ENCODE results near the gene KRTAP10-6.
"Not testable (repeated sequence)": the region's sequence is repeated elsewhere in the genome, so short reads cannot be mapped to it uniquely, and the experiment has no call there.

The KRTAP10-6 gene

GRCh38 chr21:44564099-44564498 is 28.2 kb downstream of the KRTAP10-6 start:
- no peak overlapping the region for H3K4me2 ChIP-seq (ENCODE audit: low read depth, low read length, poor library complexity, severe bottlenecking)
- no peak overlapping the region for H3K4me3 ChIP-seq (ENCODE audit: low read length, poor library complexity, severe bottlenecking)
- H2AFZ ChIP-seq (ENCODE audit: low read length) = no peak overlapping the region
- H3K79me2 ChIP-seq (ENCODE audit: insufficient read depth, low read length) = no peaks in the 10 kb centered on the region
- peaks cover 3% of the 10 kb centered on the region; the same call in 1 of the 2 replicates for H3K9me3 ChIP-seq (ENCODE audit: insufficient read depth, low read depth, low read length)
- no peaks in the 10 kb centered on the region for H3F3A ChIP-seq (ENCODE audit: low read depth)
- H3K4me1 ChIP-seq (ENCODE audit: insufficient read depth, low read length, poor library complexity, severe bottlenecking) = no peaks in the 10 kb centered on the region
- no peak for TF ChIP-seq EZH2phosphoT487 (IDR thresholded peaks at IDR 0.05; ENCODE audit: borderline replicate concordance)
- TF ChIP-seq CTCF (conservative IDR thresholded peaks at IDR 0.05; ENCODE audit: low read length) = no peak
- no peak overlapping the region for H3K9ac ChIP-seq (ENCODE audit: low read depth, low read length, poor library complexity, severe bottlenecking)
- no peaks in the 10 kb centered on the region for H4K20me1 ChIP-seq (ENCODE audit: insufficient read depth, low read length, poor library complexity, severe bottlenecking)
- H3K36me3 ChIP-seq (ENCODE audit: insufficient read depth, low read length) = no peaks in the 10 kb centered on the region
- no peaks in the 10 kb centered on the region for H3K9me2 ChIP-seq (replicated peaks; ENCODE audit: low read depth, low read length)
- no peaks in the 10 kb centered on the region for H3K27me3 ChIP-seq (ENCODE audit: insufficient read depth, low read length, poor library complexity, severe bottlenecking)

- Histone ChIP-seq H3K9me3 (ENCODE audit: insufficient read depth, low read depth, low read length) (peaks cover 3% of the 10 kb centered on the region; the same call in 1 of the 2 replicates), H4K20me1 (ENCODE audit: insufficient read depth, low read length, poor library complexity, severe bottlenecking) (no peaks in the 10 kb centered on the region), H3K9me2 (replicated peaks; ENCODE audit: low read depth, low read length) (no peaks in the 10 kb centered on the region), H3K36me3 (ENCODE audit: insufficient read depth, low read length) (no peaks in the 10 kb centered on the region), H3K79me2 (ENCODE audit: insufficient read depth, low read length) (no peaks in the 10 kb centered on the region), H3K4me2 (ENCODE audit: low read depth, low read length, poor library complexity, severe bottlenecking) (no peak within 1 kb of the TSS), H3F3A (ENCODE audit: low read depth) (no peaks in the 10 kb centered on the region), H3K4me1 (ENCODE audit: insufficient read depth, low read length, poor library complexity, severe bottlenecking) (no peaks in the 10 kb centered on the region), H3K4me3 (ENCODE audit: low read length, poor library complexity, severe bottlenecking) (no peak within 1 kb of the TSS), H2AFZ (ENCODE audit: low read length) (no peak within 1 kb of the TSS), H3K27me3 (ENCODE audit: insufficient read depth, low read length, poor library complexity, severe bottlenecking) (no peaks in the 10 kb centered on the region), H3K9ac (ENCODE audit: low read depth, low read length, poor library complexity, severe bottlenecking) (no peak within 1 kb of the TSS)
- TF ChIP-seq EZH2phosphoT487 (IDR thresholded peaks at IDR 0.05; ENCODE audit: borderline replicate concordance) (no peak), CTCF (conservative IDR thresholded peaks at IDR 0.05; ENCODE audit: low read length) (no peak)
These were observed 33.6 kb downstream of the KRTAP10-6 start, which contains the start of gene KRTAP10-3 for GRCh38 chr21:44558695-44559094. KRTAP10-3 (minus strand) TSS chr21:44558795; CDS start chr21:44558715, 80 bp downstream.

- H3K4me3 ChIP-seq (ENCODE audit: low read length, poor library complexity, severe bottlenecking); H3K79me2 ChIP-seq (ENCODE audit: insufficient read depth, low read length); H3K9me2 ChIP-seq (replicated peaks; ENCODE audit: low read depth, low read length); H3K4me1 ChIP-seq (ENCODE audit: insufficient read depth, low read length, poor library complexity, severe bottlenecking); H3F3A ChIP-seq (ENCODE audit: low read depth); H3K36me3 ChIP-seq (ENCODE audit: insufficient read depth, low read length); H3K4me2 ChIP-seq (ENCODE audit: low read depth, low read length, poor library complexity, severe bottlenecking); H3K9me3 ChIP-seq (ENCODE audit: insufficient read depth, low read depth, low read length); H3K27me3 ChIP-seq (ENCODE audit: insufficient read depth, low read length, poor library complexity, severe bottlenecking); H4K20me1 ChIP-seq (ENCODE audit: insufficient read depth, low read length, poor library complexity, severe bottlenecking); H2AFZ ChIP-seq (ENCODE audit: low read length); H3K9ac ChIP-seq (ENCODE audit: low read depth, low read length, poor library complexity, severe bottlenecking): not testable (repeated sequence)
These were observed 34.0 kb downstream of the KRTAP10-6 start for GRCh38 chr21:44558329-44558675.

- Histone ChIP-seq H3K27me3 (ENCODE audit: insufficient read depth, low read length, poor library complexity, severe bottlenecking) (no peaks in the 10 kb centered on the region), H3K9me2 (replicated peaks; ENCODE audit: low read depth, low read length) (no peaks in the 10 kb centered on the region), H3K4me3 (ENCODE audit: low read length, poor library complexity, severe bottlenecking) (no peak overlapping the region), H3F3A (ENCODE audit: low read depth) (no peaks in the 10 kb centered on the region), H3K9me3 (ENCODE audit: insufficient read depth, low read depth, low read length) (peaks cover 1% of the 10 kb centered on the region; the same call in 1 of the 2 replicates), H3K36me3 (ENCODE audit: insufficient read depth, low read length) (no peaks in the 10 kb centered on the region), H3K79me2 (ENCODE audit: insufficient read depth, low read length) (no peaks in the 10 kb centered on the region), H3K9ac (ENCODE audit: low read depth, low read length, poor library complexity, severe bottlenecking) (no peak overlapping the region), H3K4me2 (ENCODE audit: low read depth, low read length, poor library complexity, severe bottlenecking) (no peak overlapping the region), H2AFZ (ENCODE audit: low read length) (no peak overlapping the region), H3K4me1 (ENCODE audit: insufficient read depth, low read length, poor library complexity, severe bottlenecking) (no peaks in the 10 kb centered on the region), H4K20me1 (ENCODE audit: insufficient read depth, low read length, poor library complexity, severe bottlenecking) (no peaks in the 10 kb centered on the region)
- TF ChIP-seq CTCF (conservative IDR thresholded peaks at IDR 0.05; ENCODE audit: low read length) (no peak), EZH2phosphoT487 (IDR thresholded peaks at IDR 0.05; ENCODE audit: borderline replicate concordance) (no peak)
These were observed 34.6 kb downstream of the KRTAP10-6 start for GRCh38 chr21:44557491-44558328.

Data from Loucy (cell line).